NT2/D1 (cell line): ENCODE data around the gene RASGEF1B.

ENCODE experiments used
- DNase-seq: peaks from one replicate; pipeline ENCODE4 v3.0.0-alpha.2; 2011; ENCODE audit warnings: low read depth, low spot score
- H3K27me3 ChIP-seq: 2 replicates; pipeline ENCODE4 v1.6.0; 2011; ENCODE audit warnings: mild to moderate bottlenecking; ENCODE audit not compliant: insufficient read length, insufficient read depth
- H3K36me3 ChIP-seq: 2 replicates; pipeline ENCODE4 v1.6.1; 2011; ENCODE audit warnings: mild to moderate bottlenecking, low read length, mixed read lengths; ENCODE audit not compliant: insufficient read depth, insufficient read length
- H3K4me1 ChIP-seq: 2 replicates; pipeline ENCODE4 v1.5.1; 2011; ENCODE audit not compliant: insufficient read depth, insufficient read length
- H3K4me3 ChIP-seq: 2 replicates; pipeline ENCODE4 v1.5.1; 2011; ENCODE audit warnings: low read depth; ENCODE audit not compliant: insufficient read length
- H3K9ac ChIP-seq: 2 replicates; pipeline ENCODE4 v1.6.0; 2011; ENCODE audit warnings: low read depth; ENCODE audit not compliant: insufficient read length
- H3K9me3 ChIP-seq: 2 replicates; pipeline ENCODE4 v1.5.1; 2011; ENCODE audit warnings: mild to moderate bottlenecking, low read length; ENCODE audit not compliant: insufficient read depth
- SUZ12 ChIP-seq: IDR thresholded peaks from 2 replicates; pipeline ENCODE4 v1.6.1; 2011; ENCODE audit not compliant: insufficient read length, insufficient read depth; ENCODE audit errors: extremely low read depth
- YY1 ChIP-seq: IDR thresholded peaks from 2 replicates; pipeline ENCODE4 v1.6.1; 2011; ENCODE audit not compliant: insufficient read length, insufficient read depth
- ZNF274 ChIP-seq: IDR thresholded peaks from 2 replicates; pipeline ENCODE4 v1.6.1; 2011; ENCODE audit warnings: mild to moderate bottlenecking, low read depth, low read length

The RASGEF1B gene

GRCh38 chr4:81471588-81472280 lies at the start of gene RASGEF1B:
Gene RASGEF1B, minus strand, starts transcription at chr4:81471907. Its CDS starts 12,399 bp downstream, at chr4:81459508.
- peaks cover 16% of the 10 kb centered on the region for H3K27me3 ChIP-seq
- H3K4me1 ChIP-seq, result no peaks in the 10 kb centered on the region
- TF ChIP-seq SUZ12, result no peak
- no peak for TF ChIP-seq ZNF274
- no peak for TF ChIP-seq YY1
- no peaks in the 10 kb centered on the region for H3K36me3 ChIP-seq
- peak within 1 kb of the TSS; percentile 66 for H3K9ac ChIP-seq
- DNase-seq, result no peak
- no peaks in the 10 kb centered on the region for H3K9me3 ChIP-seq
- H3K4me3 ChIP-seq, result peak within 1 kb of the TSS; percentile 62

GRCh38 chr4:81519856-81520255 lies 48.1 kb upstream of the RASGEF1B start:
- Histone ChIP-seq H3K27me3 (no peaks in the 10 kb centered on the region), H3K9me3 (no peaks in the 10 kb centered on the region), H3K4me1 (no peaks in the 10 kb centered on the region), H3K9ac (no peak overlapping the region), H3K36me3 (no peaks in the 10 kb centered on the region), H3K4me3 (no peak overlapping the region)
- no peak for TF ChIP-seq SUZ12
- no peak for TF ChIP-seq ZNF274
- no peak for TF ChIP-seq YY1
- DNase-seq, result no peak

- Histone ChIP-seq H3K9ac (no peak overlapping the region), H3K27me3 (no peaks in the 10 kb centered on the region), H3K9me3 (no peaks in the 10 kb centered on the region), H3K4me1 (no peaks in the 10 kb centered on the region), H3K36me3 (no peaks in the 10 kb centered on the region), H3K4me3 (no peak overlapping the region)
- no peak for DNase-seq
- TF ChIP-seq YY1, result no peak
- no peak for TF ChIP-seq SUZ12
- TF ChIP-seq ZNF274, result no peak
Measured at GRCh38 chr4:81519427-81519773, 47.7 kb upstream of the RASGEF1B start.

- DNase-seq, result peak; percentile 8
- no peak for TF ChIP-seq SUZ12
- Histone ChIP-seq H3K4me1 (no peaks in the 10 kb centered on the region), H3K36me3 (no peaks in the 10 kb centered on the region), H3K27me3 (no peaks in the 10 kb centered on the region), H3K9me3 (no peaks in the 10 kb centered on the region), H3K4me3 (no peak overlapping the region), H3K9ac (no peak overlapping the region)
Measured at GRCh38 chr4:81518762-81519426, 47.2 kb upstream of the RASGEF1B start.

GRCh38 chr4:81516241-81516640 lies 44.5 kb upstream of the RASGEF1B start:
- H3K27me3 ChIP-seq, result no peaks in the 10 kb centered on the region
- TF ChIP-seq SUZ12 (no peak), YY1 (no peak), ZNF274 (no peak)
- H3K9me3 ChIP-seq, result no peaks in the 10 kb centered on the region

GRCh38 chr4:81512757-81513501 lies 41.2 kb upstream of the RASGEF1B start:
- Histone ChIP-seq H3K4me3 (no peak overlapping the region), H3K9ac (no peak overlapping the region), H3K9me3 (no peaks in the 10 kb centered on the region), H3K27me3 (no peaks in the 10 kb centered on the region), H3K4me1 (no peaks in the 10 kb centered on the region), H3K36me3 (no peaks in the 10 kb centered on the region)
- no peak for DNase-seq
- TF ChIP-seq YY1, result no peak
- TF ChIP-seq ZNF274, result no peak

More at GRCh38 chr4:81516241-81516640, 44.5 kb upstream of the RASGEF1B start:
- no peak overlapping the region for H3K9ac ChIP-seq
- H3K36me3 ChIP-seq, result no peaks in the 10 kb centered on the region
- no peak for DNase-seq
- H3K4me1 ChIP-seq, result no peaks in the 10 kb centered on the region
- no peak overlapping the region for H3K4me3 ChIP-seq
